Fibroblast of lung (primary cell): ENCODE data around the gene ADPGK. TPM values are rescaled to one million over a fixed set of nuclear protein-coding genes. Genes with fewer than 3 reads are reported as not detected.

ENCODE experiments used
- DNase-seq, 2 donors: peaks; one replicate each; pipeline versions ENCODE4 v3.0.0 to v3.0.0-alpha.2; 2010; ENCODE audit warnings: low read depth in 2 of 2
- H2AFZ ChIP-seq: 2 replicates; pipeline ENCODE4 v1.5.1; 2012; ENCODE audit warnings: low read length, control low read depth, inconsistent platforms
- H3K27ac ChIP-seq: 2 replicates; pipeline ENCODE4 v1.5.1; 2011; ENCODE audit warnings: low read length, control low read depth; ENCODE audit not compliant: insufficient read depth
- H3K27me3 ChIP-seq: 2 replicates; pipeline ENCODE4 v1.5.1; 2011; ENCODE audit warnings: mild to moderate bottlenecking, low read length; ENCODE audit not compliant: control insufficient read depth, insufficient read depth
- H3K36me3 ChIP-seq: 2 replicates; pipeline ENCODE4 v1.5.1; 2011; ENCODE audit warnings: low read length; ENCODE audit not compliant: control insufficient read depth, insufficient read depth
- H3K4me1 ChIP-seq: 2 replicates; pipeline ENCODE4 v1.5.1; 2011; ENCODE audit warnings: low read length; ENCODE audit not compliant: control insufficient read depth, insufficient read depth; ENCODE audit errors: extremely low read depth
- H3K4me2 ChIP-seq: 2 replicates; pipeline ENCODE4 v1.5.1; 2011; ENCODE audit warnings: low read length, control low read depth; ENCODE audit not compliant: insufficient read depth; ENCODE audit errors: extremely low read depth
- H3K4me3 ChIP-seq, 4 experiments: fragments of 200-600 bp in 1 of 4; sonication (generic) in 1 of 4; replicated peaks in 1 of 4; 2 replicates each; pipeline ENCODE4 v1.5.1; 2011 to 2016; ENCODE audit warnings: low read length in 4 of 4, low read depth in 3 of 4, mild to moderate bottlenecking in 3 of 4, control low read depth in 2 of 4, inconsistent platforms in 1 of 4, mixed read lengths in 1 of 4; ENCODE audit not compliant: insufficient read depth in 1 of 4; ENCODE audit errors: control extremely low read depth in 1 of 4
- H3K79me2 ChIP-seq: 2 replicates; pipeline ENCODE4 v1.5.1; 2012; ENCODE audit warnings: mild to moderate bottlenecking, low read length, inconsistent platforms; ENCODE audit not compliant: control insufficient read depth, insufficient read depth
- H3K9ac ChIP-seq: 2 replicates; pipeline ENCODE4 v1.5.1; 2011; ENCODE audit warnings: mild to moderate bottlenecking, low read length, control low read depth; ENCODE audit not compliant: insufficient read depth
- H3K9me3 ChIP-seq: 2 replicates; pipeline ENCODE4 v1.5.1; 2012; ENCODE audit warnings: low read depth, low read length; ENCODE audit not compliant: control insufficient read depth, insufficient read depth
- H4K20me1 ChIP-seq: 2 replicates; pipeline ENCODE4 v1.5.1; 2011; ENCODE audit warnings: low read length; ENCODE audit not compliant: control insufficient read depth, insufficient read depth; ENCODE audit errors: extremely low read depth
- EZH2 ChIP-seq: IDR thresholded peaks from 2 replicates; pipeline ENCODE4 v1.5.1; 2012; ENCODE audit warnings: low read length, control low read depth, mild to moderate bottlenecking; ENCODE audit errors: missing control alignments
- polyA plus RNA-seq, 2 donors: library from polyadenylated mRNA; depleted of rRNA in 1 of 2; stranded (reverse) in 1 of 2; unstranded in 1 of 2; fragments of >200 nt; gene quantifications; 2 replicates each; pipeline ENCODE4 v1.2.1, GENCODE V29; 2011 to 2012; ENCODE audit warnings: missing spikeins in 1 of 2
- total RNA-seq: library from RNA; depleted of rRNA; stranded (reverse); fragments of >200 nt; gene quantifications from 2 replicates; pipeline ENCODE4 v1.2.1, GENCODE V29; 2014
- TF ChIP-seq, protein P1 (sequence below), 2 donors: IDR thresholded peaks in 1 of 2; conservative IDR thresholded peaks in 1 of 2; 1 replicate in 1 of 2; 2 replicates in 1 of 2; pipeline ENCODE4 v1.5.1; 2011 to 2012; ENCODE audit warnings: low read length in 2 of 2, control low read depth in 1 of 2, inconsistent platforms in 1 of 2, low read depth in 1 of 2, mild to moderate bottlenecking in 1 of 2

Gene ADPGK
- total and polyA plus RNA-seq, 2 donors (not counting 1 experiment from before 2014, with no cell fraction given) = 59.5 to 62.2 TPM

DNA sequence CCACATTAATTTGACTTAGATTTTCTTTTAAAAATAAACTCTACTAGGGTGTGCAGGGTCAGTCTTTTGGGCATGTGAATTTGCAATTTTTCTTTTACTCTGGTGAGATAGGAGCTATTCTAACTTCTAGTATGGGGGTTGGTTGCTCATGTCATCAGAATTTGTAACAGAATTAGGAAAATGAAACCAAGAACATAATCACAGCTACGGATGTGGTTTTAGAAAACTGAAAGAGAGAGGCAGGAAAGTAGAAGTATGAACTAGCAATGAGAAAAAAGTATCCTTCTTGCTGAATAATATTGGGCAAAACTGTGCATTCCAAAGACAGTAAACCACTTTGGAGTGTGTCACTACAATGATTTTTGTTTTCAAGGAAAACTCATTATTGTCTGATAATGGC, 43.3 kb downstream of the ADPGK start:
- Histone ChIP-seq H3K79me2 (no peaks in the 10 kb centered on the region), H3K27ac (no peak overlapping the region), H3K9ac (no peak overlapping the region), H3K36me3 (peaks cover 5% of the 10 kb centered on the region), H3K9me3 (no peaks in the 10 kb centered on the region), H3K27me3 (no peaks in the 10 kb centered on the region), H2AFZ (no peak overlapping the region), H3K4me1 (no peaks in the 10 kb centered on the region), H3K4me3 (no peak overlapping the region), H4K20me1 (no peaks in the 10 kb centered on the region), H3K4me2 (no peak overlapping the region)
- TF ChIP-seq, protein P1, sequence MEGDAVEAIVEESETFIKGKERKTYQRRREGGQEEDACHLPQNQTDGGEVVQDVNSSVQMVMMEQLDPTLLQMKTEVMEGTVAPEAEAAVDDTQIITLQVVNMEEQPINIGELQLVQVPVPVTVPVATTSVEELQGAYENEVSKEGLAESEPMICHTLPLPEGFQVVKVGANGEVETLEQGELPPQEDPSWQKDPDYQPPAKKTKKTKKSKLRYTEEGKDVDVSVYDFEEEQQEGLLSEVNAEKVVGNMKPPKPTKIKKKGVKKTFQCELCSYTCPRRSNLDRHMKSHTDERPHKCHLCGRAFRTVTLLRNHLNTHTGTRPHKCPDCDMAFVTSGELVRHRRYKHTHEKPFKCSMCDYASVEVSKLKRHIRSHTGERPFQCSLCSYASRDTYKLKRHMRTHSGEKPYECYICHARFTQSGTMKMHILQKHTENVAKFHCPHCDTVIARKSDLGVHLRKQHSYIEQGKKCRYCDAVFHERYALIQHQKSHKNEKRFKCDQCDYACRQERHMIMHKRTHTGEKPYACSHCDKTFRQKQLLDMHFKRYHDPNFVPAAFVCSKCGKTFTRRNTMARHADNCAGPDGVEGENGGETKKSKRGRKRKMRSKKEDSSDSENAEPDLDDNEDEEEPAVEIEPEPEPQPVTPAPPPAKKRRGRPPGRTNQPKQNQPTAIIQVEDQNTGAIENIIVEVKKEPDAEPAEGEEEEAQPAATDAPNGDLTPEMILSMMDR (conservative IDR thresholded peaks at IDR 0.05 in 1 of 2, IDR thresholded peaks at IDR 0.05 in 1 of 2; ENCODE audit: low read depth in 1 of 2, low read length in 2 of 2) = no peak
- no peak for TF ChIP-seq EZH2
- no peak for DNase-seq

DNA sequence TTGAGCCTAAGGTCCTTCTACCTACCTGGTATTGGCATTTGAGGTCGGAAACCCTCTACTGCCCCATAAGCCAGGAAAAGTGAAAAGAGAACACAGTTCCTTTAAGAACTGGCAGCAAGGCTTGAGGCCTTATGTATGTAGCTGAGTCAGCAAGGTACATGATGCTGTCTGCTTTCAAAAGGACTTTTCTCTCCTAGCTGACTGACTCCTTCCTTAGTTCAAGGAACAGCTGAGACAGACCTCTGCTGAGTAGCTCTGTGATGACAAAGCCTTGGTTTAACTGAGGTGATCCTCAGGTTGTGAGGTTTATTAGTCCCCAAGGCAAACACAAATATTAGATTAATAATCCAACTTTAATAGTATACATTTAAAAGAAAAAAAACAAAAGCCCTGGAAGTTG, 45.8 kb downstream of the ADPGK start:
- no peaks in the 10 kb centered on the region for H4K20me1 ChIP-seq
- no peak overlapping the region for H3K9ac ChIP-seq
- H3K4me1 ChIP-seq = no peaks in the 10 kb centered on the region
- TF ChIP-seq EZH2 = no peak
- TF ChIP-seq, protein P1 (conservative IDR thresholded peaks at IDR 0.05 in 1 of 2, IDR thresholded peaks at IDR 0.05 in 1 of 2; ENCODE audit: low read depth in 1 of 2, low read length in 2 of 2) = no peak
- no peak overlapping the region for H3K4me3 ChIP-seq
- H2AFZ ChIP-seq = no peak overlapping the region
- peaks cover 5% of the 10 kb centered on the region for H3K36me3 ChIP-seq
- no peak for DNase-seq
- H3K27ac ChIP-seq = no peak overlapping the region
- H3K79me2 ChIP-seq = no peaks in the 10 kb centered on the region
- H3K27me3 ChIP-seq = no peaks in the 10 kb centered on the region
- no peaks in the 10 kb centered on the region for H3K9me3 ChIP-seq
- no peak overlapping the region for H3K4me2 ChIP-seq

DNA sequence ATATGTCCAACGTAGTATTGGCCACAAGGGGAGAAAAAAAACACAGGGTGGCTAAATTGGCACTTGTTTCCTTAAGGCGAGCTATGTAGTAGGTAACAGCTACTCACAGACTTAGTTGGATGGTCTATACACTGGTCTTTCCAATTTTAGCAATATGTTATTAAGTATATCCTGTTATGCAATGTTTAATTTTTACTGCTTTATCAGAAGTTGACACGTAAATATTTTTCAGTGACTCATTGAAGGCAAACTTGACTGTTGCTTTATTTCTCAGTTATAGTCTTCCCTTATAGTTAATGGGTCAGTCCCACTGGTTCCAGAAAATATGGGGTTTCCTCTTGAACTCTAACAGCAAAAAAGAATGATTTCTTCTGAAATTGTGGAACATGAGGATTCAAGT, 46.5 kb downstream of the ADPGK start:
- H3K4me3 ChIP-seq = no peak overlapping the region
- peaks cover 5% of the 10 kb centered on the region for H3K36me3 ChIP-seq
- no peaks in the 10 kb centered on the region for H3K27me3 ChIP-seq
- H3K9ac ChIP-seq = no peak overlapping the region
- H2AFZ ChIP-seq = no peak overlapping the region
- TF ChIP-seq, protein P1 (conservative IDR thresholded peaks at IDR 0.05 in 1 of 2, IDR thresholded peaks at IDR 0.05 in 1 of 2; ENCODE audit: low read depth in 1 of 2, low read length in 2 of 2) = no peak
- no peak for TF ChIP-seq EZH2
- H4K20me1 ChIP-seq = no peaks in the 10 kb centered on the region
- DNase-seq = no peak
- no peaks in the 10 kb centered on the region for H3K79me2 ChIP-seq
- H3K4me1 ChIP-seq = no peaks in the 10 kb centered on the region
- no peak overlapping the region for H3K4me2 ChIP-seq
- no peak overlapping the region for H3K27ac ChIP-seq
- no peaks in the 10 kb centered on the region for H3K9me3 ChIP-seq
